H1 (cell line): ENCODE measurements around the gene GALNT18. TPM values are rescaled to one million over a fixed set of nuclear protein-coding genes. Genes with fewer than 3 reads are reported as not detected.

Source experiments
- CTCF ChIA-PET: fragments of 300-600 bp; sonication (Branson Sonifier 250); formaldehyde crosslinking; loops from one replicate; lab custom pipeline; 2021; ENCODE audit not compliant: partially characterized antibody; lab: Charles Lee
- POLR2A ChIA-PET: fragments of 300-600 bp; sonication (Branson Sonifier 250); formaldehyde crosslinking; loops from one replicate; lab custom pipeline; 2021; ENCODE audit warnings: inconsistent platforms; ENCODE audit not compliant: partially characterized antibody; lab: Charles Lee
- DNase-seq, 2 experiments: peaks; one replicate each; pipeline versions ENCODE4 v3.0.0 to v3.0.0-alpha.2; 2010 to 2022; ENCODE audit warnings: low spot score in 2 of 2, low read depth in 1 of 2, mixed read lengths in 1 of 2
- FAIRE-seq: peaks from 2 replicates; lab custom pipeline; 2011; peaks lifted over from hg19 to GRCh38; lab: Jason Lieb, UNC
- H2AFZ ChIP-seq: 2 replicates; pipeline ENCODE4 v1.8.1; 2012; ENCODE audit warnings: low read length, inconsistent platforms
- H2AK5ac ChIP-seq: 2 replicates; pipeline ENCODE4 v1.6.1; 2013; ENCODE audit warnings: low read depth, low read length
- H2BK120ac ChIP-seq: replicated peaks from 2 replicates; pipeline ENCODE3; 2013; ENCODE audit warnings: low read depth, low read length, inconsistent platforms
- H2BK12ac ChIP-seq: 2 replicates; pipeline ENCODE4 v1.6.1; 2013; ENCODE audit warnings: low read depth, low read length
- H2BK15ac ChIP-seq: 2 replicates; pipeline ENCODE4 v1.6.1; 2013; ENCODE audit warnings: low read length
- H2BK20ac ChIP-seq: 2 replicates; pipeline ENCODE4 v1.6.1; 2013; ENCODE audit warnings: low read length
- H2BK5ac ChIP-seq: 2 replicates; pipeline ENCODE4 v1.6.1; 2013; ENCODE audit warnings: low read depth, low read length
- H3K14ac ChIP-seq: 2 replicates; pipeline ENCODE4 v1.6.1; 2013; ENCODE audit warnings: inconsistent platforms; ENCODE audit not compliant: insufficient read length
- H3K18ac ChIP-seq: 2 replicates; pipeline ENCODE4 v1.6.1; 2013; ENCODE audit warnings: low read length; ENCODE audit errors: extremely low read depth
- H3K23ac ChIP-seq: 2 replicates; pipeline ENCODE4 v1.6.1; 2013; ENCODE audit warnings: inconsistent platforms; ENCODE audit not compliant: insufficient read length
- H3K23me2 ChIP-seq: 2 replicates; pipeline ENCODE4 v1.6.1; 2013; ENCODE audit warnings: low read depth, low read length
- H3K27ac ChIP-seq: 2 replicates; pipeline ENCODE4 v1.6.1; 2011; ENCODE audit warnings: low read depth, low read length, inconsistent platforms
- H3K27me3 ChIP-seq, 4 experiments: replicated peaks in 1 of 4; 1 replicate in 1 of 4; 2 replicates in 3 of 4; pipeline versions ENCODE4 v1.6.1 to v1.8.1; 2011 to 2013; ENCODE audit warnings: low read length in 3 of 4, mild to moderate bottlenecking in 3 of 4, inconsistent platforms in 2 of 4, mixed read lengths in 2 of 4, moderate library complexity in 1 of 4; ENCODE audit not compliant: control insufficient read depth in 3 of 4, insufficient read depth in 3 of 4; ENCODE audit errors: extremely low read depth in 1 of 4
- H3K36me3 ChIP-seq, 4 experiments: 2 replicates each; pipeline versions ENCODE4 v1.6.1 to v1.8.1; 2011 to 2013; ENCODE audit warnings: mild to moderate bottlenecking in 4 of 4, low read length in 3 of 4, moderate library complexity in 2 of 4, control low read depth in 1 of 4, inconsistent platforms in 1 of 4; ENCODE audit not compliant: insufficient read depth in 4 of 4, control insufficient read depth in 2 of 4
- H3K4ac ChIP-seq: replicated peaks from 2 replicates; pipeline ENCODE3; 2013; ENCODE audit warnings: low read length, low read depth, mixed read lengths, inconsistent platforms; ENCODE audit not compliant: insufficient read length
- H3K4me1 ChIP-seq, 4 experiments: replicated peaks in 1 of 4; 1 replicate in 1 of 4; 2 replicates in 3 of 4; pipeline versions ENCODE4 v1.6.1 to v1.8.1; 2011 to 2013; ENCODE audit warnings: low read length in 3 of 4, inconsistent platforms in 2 of 4, mixed read lengths in 1 of 4; ENCODE audit not compliant: insufficient read depth in 4 of 4, control insufficient read depth in 3 of 4
- H3K4me2 ChIP-seq, 2 experiments: 2 replicates each; pipeline versions ENCODE4 v1.6.1 to v1.8.1; 2011 to 2013; ENCODE audit warnings: low read depth in 2 of 2, low read length in 2 of 2, control low read depth in 1 of 2, inconsistent platforms in 1 of 2, mild to moderate bottlenecking in 1 of 2; ENCODE audit not compliant: insufficient read depth in 1 of 2
- H3K4me3 ChIP-seq, 4 experiments: fragments of 200-600, 300-600 bp in 1 of 4; sonication (generic), shearing (Covaris generic), sonication (Bioruptor Twin) in 1 of 4; 2 replicates each; pipeline versions ENCODE4 v1.5.1 to v1.8.1; 2011 to 2016; ENCODE audit warnings: low read length in 4 of 4, low read depth in 3 of 4, control low read depth in 2 of 4, inconsistent platforms in 2 of 4, mild to moderate bottlenecking in 2 of 4, mixed read lengths in 1 of 4, moderate library complexity in 1 of 4; ENCODE audit not compliant: insufficient read depth in 2 of 4; ENCODE audit errors: extremely low read depth in 1 of 4
- H3K56ac ChIP-seq: replicated peaks from 2 replicates; pipeline ENCODE3; 2013; ENCODE audit warnings: low read depth, mild to moderate bottlenecking, mixed read lengths, low read length, inconsistent platforms; ENCODE audit not compliant: insufficient read length
- H3K79me1 ChIP-seq: 2 replicates; pipeline ENCODE4 v1.6.1; 2013; ENCODE audit warnings: low read depth, low read length, control low read depth
- H3K79me2 ChIP-seq, 2 experiments: 2 replicates each; pipeline versions ENCODE4 v1.6.1 to v1.8.1; 2012 to 2013; ENCODE audit warnings: low read length in 2 of 2, mild to moderate bottlenecking in 2 of 2, inconsistent platforms in 1 of 2; ENCODE audit not compliant: insufficient read depth in 2 of 2, control insufficient read depth in 1 of 2
- H3K9ac ChIP-seq, 4 experiments: replicated peaks in 1 of 4; 1 replicate in 1 of 4; 2 replicates in 3 of 4; pipeline versions ENCODE4 v1.6.1 to v1.8.1; 2011 to 2013; ENCODE audit warnings: low read depth in 3 of 4, low read length in 3 of 4, control low read depth in 2 of 4, mild to moderate bottlenecking in 2 of 4, moderate library complexity in 2 of 4, inconsistent platforms in 1 of 4; ENCODE audit errors: extremely low read depth in 1 of 4
- H3K9me3 ChIP-seq, 2 experiments: 2 replicates each; pipeline versions ENCODE4 v1.6.1 to v1.8.1; 2012 to 2013; ENCODE audit warnings: mild to moderate bottlenecking in 2 of 2, moderate library complexity in 2 of 2, control low read depth in 1 of 2, inconsistent platforms in 1 of 2, low read depth in 1 of 2, low read length in 1 of 2, mixed read lengths in 1 of 2; ENCODE audit not compliant: insufficient read depth in 2 of 2
- H4K20me1 ChIP-seq, 2 experiments: replicated peaks in 1 of 2; 2 replicates each; pipeline versions ENCODE3 to v1.8.1; 2011 to 2013; ENCODE audit warnings: inconsistent platforms in 2 of 2, low read length in 2 of 2, mild to moderate bottlenecking in 1 of 2; ENCODE audit not compliant: insufficient read depth in 2 of 2, control insufficient read depth in 1 of 2
- H4K5ac ChIP-seq: 2 replicates; pipeline ENCODE4 v1.6.1; 2013; ENCODE audit warnings: low read length, low read depth, mixed read lengths, inconsistent platforms; ENCODE audit not compliant: insufficient read length
- H4K8ac ChIP-seq: 2 replicates; pipeline ENCODE4 v1.8.0; 2013; ENCODE audit warnings: mild to moderate bottlenecking, moderate library complexity, low read length, inconsistent platforms; ENCODE audit not compliant: insufficient read depth; ENCODE audit errors: extremely low read depth
- H4K91ac ChIP-seq: replicated peaks from 2 replicates; pipeline ENCODE3; 2013; ENCODE audit warnings: low read length, mixed read lengths, inconsistent platforms; ENCODE audit not compliant: insufficient read length
- ATF2 ChIP-seq: IDR thresholded peaks from 2 replicates; pipeline ENCODE4 v1.6.1; 2012; ENCODE audit warnings: low read length, inconsistent platforms
- ATF3 ChIP-seq: IDR thresholded peaks from 2 replicates; pipeline ENCODE4 v1.6.1; 2011; ENCODE audit warnings: low read depth, mild to moderate bottlenecking, low read length; ENCODE audit not compliant: insufficient read depth
- BACH1 ChIP-seq: IDR thresholded peaks from 2 replicates; pipeline ENCODE4 v1.6.1; 2012; ENCODE audit warnings: low read length, improper control_type of control experiment
- CHD1 ChIP-seq: IDR thresholded peaks from 2 replicates; pipeline ENCODE4 v1.6.1; 2012; ENCODE audit warnings: low read depth, low read length, improper control_type of control experiment
- CHD2 ChIP-seq: IDR thresholded peaks from 2 replicates; pipeline ENCODE4 v1.6.1; 2012; ENCODE audit warnings: low read length, improper control_type of control experiment
- NRF1 ChIP-seq: IDR thresholded peaks from 2 replicates; pipeline ENCODE4 v1.6.1; 2011; ENCODE audit warnings: mild to moderate bottlenecking, low read depth, low read length, improper control_type of control experiment
- POU5F1 ChIP-seq: IDR thresholded peaks from 2 replicates; pipeline ENCODE4 v1.6.1; 2011; ENCODE audit warnings: low read depth, mild to moderate bottlenecking, low read length, moderate library complexity
- RNF2 ChIP-seq: fragments of 200-900, 300-1000 bp; sonication (generic); IDR thresholded peaks from 2 replicates; pipeline ENCODE4 v1.7.1; 2016; ENCODE audit warnings: borderline replicate concordance, low read depth, mild to moderate bottlenecking, antibody characterized with exemption, low read length; ENCODE audit not compliant: poor library complexity, severe bottlenecking; ENCODE audit errors: missing control alignments
- SIX5 ChIP-seq: IDR thresholded peaks from 2 replicates; pipeline ENCODE4 v1.6.1; 2011; ENCODE audit warnings: mild to moderate bottlenecking, low read depth, low read length
- TAF7 ChIP-seq: optimal IDR thresholded peaks from 2 replicates; pipeline ENCODE3; 2011; ENCODE audit warnings: low read depth, mild to moderate bottlenecking, inconsistent platforms, low read length, moderate library complexity, borderline replicate concordance
- YY1 ChIP-seq: IDR thresholded peaks from 2 replicates; pipeline ENCODE4 v1.6.1; 2011; ENCODE audit warnings: low read depth, mild to moderate bottlenecking, low read length
- ZNF274 ChIP-seq: IDR thresholded peaks from 2 replicates; pipeline ENCODE4 v1.7.0; 2012; ENCODE audit warnings: low read length, borderline replicate concordance; ENCODE audit errors: extremely low read depth
- WGBS, 2 experiments: shearing (Covaris generic) in 1 of 2; methylation state at CpG; one replicate each; pipeline versions ENCODE4 v1.1.6 to v1.1.7; 2013 to 2015; ENCODE audit warnings: low lambda C conversion rate in 2 of 2, mixed read lengths in 2 of 2, inconsistent platforms in 1 of 2, low coverage in 1 of 2, missing lambda C conversion rate in 1 of 2; ENCODE audit not compliant: insufficient replicate concordance in 2 of 2, insufficient coverage in 1 of 2, insufficient read length in 1 of 2; ENCODE audit errors: extremely low coverage in 1 of 2, missing lambda C conversion rate in 1 of 2; 5-methylcytosine and 5-hydroxymethylcytosine counted together
- polyA plus RNA-seq, 7 experiments: library from polyadenylated mRNA; depleted of rRNA in 3 of 7; stranded (reverse) in 5 of 7; unstranded in 2 of 7; fragments of >200 nt in 5 of 7; fragments of 200-250 nt in 2 of 7; gene quantifications; 1 replicate in 5 of 7; 2 replicates in 1 of 7; 4 replicates in 1 of 7; pipeline versions ENCODE4 v1.2.1 to v1.2.3, GENCODE V29; 2011 to 2013; ENCODE audit warnings: missing spikeins in 2 of 7, mixed read lengths in 2 of 7
- total RNA-seq: library from RNA; stranded (reverse); fragmentation: NEBNext Ultra II Directional; extraction: Animal tissue kit (Norgen Biotek cat#: 25700); gene quantifications from 2 replicates; pipeline ENCODE4 v1.2.1, GENCODE V29; 2021

Gene GALNT18
- total and polyA plus RNA-seq, 2 of the 8 experiments (the other 6 are each of a cell fraction or from before 2014, with no cell fraction given), result 6.0 to 9.4 TPM

- FAIRE-seq (no peak), DNase-seq (no peak)
- ChIA-PET POLR2A (no interaction called here), CTCF (interaction anchor here (3.2 to 3.6 kb wide), 2 partner anchors 14 to 208 kb away, joined by 14 to 28 read pairs; no protein-coding TSS in a partner anchor)
- Histone ChIP-seq H3K79me1 (no peaks in the 10 kb centered on the region), H3K9me3 (peaks cover 0 to 4% of the 10 kb centered on the region in 2 experiments; a peak in 2 of 4 replicates), H3K23ac (no peak overlapping the region), H3K4me3 (no peak overlapping the region), H4K20me1 (no peaks in the 10 kb centered on the region), H3K27ac (no peak overlapping the region), H4K91ac (no peak overlapping the region), H2BK120ac (no peak overlapping the region), H2AFZ (no peak overlapping the region), H3K23me2 (no peaks in the 10 kb centered on the region), H3K27me3 (no peaks in the 10 kb centered on the region), H4K8ac (no peak overlapping the region; the same call in 1 of the 2 replicates), H2BK5ac (no peak overlapping the region), H4K5ac (no peak overlapping the region), H3K4ac (no peak overlapping the region), H3K14ac (no peak overlapping the region), H2BK15ac (no peak overlapping the region), H3K9ac (no peak overlapping the region), H3K36me3 (no peaks in the 10 kb centered on the region), H3K18ac (no peak overlapping the region), H3K4me1 (peaks cover 2 to 5% (median 3%) of the 10 kb centered on the region in 4 experiments; a peak in 5 of 7 replicates), H3K56ac (no peak overlapping the region), H2AK5ac (no peak overlapping the region), H3K79me2 (no peaks in the 10 kb centered on the region), H2BK20ac (no peak overlapping the region), H3K4me2 (no peak overlapping the region), H2BK12ac (no peak overlapping the region; the same call in 1 of the 2 replicates)
- 95% methylated on average over 1 of the region's 1 CpG; no CpG with 5 or more reads in 1 of the 2 experiments for WGBS, 2 experiments
- TF ChIP-seq ZNF274 (no peak), CHD2 (no peak), BACH1 (no peak), TAF7 (no peak), CHD1 (no peak), YY1 (no peak), ATF2 (no peak), NRF1 (no peak), ATF3 (no peak), RNF2 (no peak), SIX5 (no peak), POU5F1 (no peak)
Measured at GRCh38 chr11:11246166-11246565, 375.6 kb downstream of the GALNT18 start.
